ENCODE results near the gene SLC22A3.
"Not testable (repeated sequence)": the region's sequence is repeated elsewhere in the genome, so short reads cannot be mapped to it uniquely, and the experiment has no call there.

- TF ChIP-seq CTCF (IDR thresholded peaks at IDR 0.05; ENCODE audit: poor library complexity); EZH2phosphoT487 (IDR thresholded peaks at IDR 0.05; ENCODE audit: low read depth, severe bottlenecking, unreplicated experiment): not testable (repeated sequence)
Observed at GRCh38 chr6:160477072-160477471, 128.9 kb downstream of the SLC22A3 start.

Measured in hepatocyte (in vitro differentiated cells).